ENCODE results near the gene POLDIP2. TPM values are rescaled to one million over a fixed set of nuclear protein-coding genes. Genes with fewer than 3 reads are reported as not detected.

The POLDIP2 gene
- total and polyA plus RNA-seq, 10 of the 15 experiments (the other 5 are each of a cell fraction or from before 2014, with no cell fraction given) = 22.8 to 196 (median 121) TPM

DNA sequence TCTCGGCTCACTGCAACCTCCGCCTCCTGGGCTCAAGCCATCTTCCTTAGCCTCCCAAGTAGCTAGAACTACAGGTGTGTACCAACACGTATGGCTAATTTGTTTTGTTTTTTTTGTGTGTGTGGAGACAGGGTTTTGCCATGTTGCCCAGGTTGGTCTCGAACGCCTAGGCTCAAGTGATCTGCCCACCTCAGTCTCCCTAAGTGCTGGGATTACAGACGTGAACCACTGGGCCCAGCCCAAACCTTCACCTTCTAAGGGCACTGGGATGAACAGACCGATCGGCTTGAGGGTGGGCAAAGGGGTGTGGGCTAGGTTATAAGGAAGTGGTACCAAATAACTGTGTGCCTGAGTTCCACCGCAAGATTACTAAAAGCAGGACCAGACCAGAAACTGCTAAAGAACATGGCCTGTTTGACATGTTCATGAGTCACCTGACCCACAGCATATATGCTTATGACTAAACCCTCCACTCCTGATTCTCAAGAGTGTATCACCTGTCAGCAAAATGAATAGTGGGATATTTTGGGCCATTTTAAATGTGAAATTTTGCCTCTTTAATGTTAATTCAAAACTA is 30.2 kb downstream of the POLDIP2 start (continued):
- no peak for TF ChIP-seq POLR2AphosphoS2 (IDR thresholded peaks at IDR 0.05; ENCODE audit: low read depth, low read length)
- TF ChIP-seq HDAC6 (IDR thresholded peaks at IDR 0.05; ENCODE audit: unreplicated experiment) = no peak
- TF ChIP-seq, protein P1, sequence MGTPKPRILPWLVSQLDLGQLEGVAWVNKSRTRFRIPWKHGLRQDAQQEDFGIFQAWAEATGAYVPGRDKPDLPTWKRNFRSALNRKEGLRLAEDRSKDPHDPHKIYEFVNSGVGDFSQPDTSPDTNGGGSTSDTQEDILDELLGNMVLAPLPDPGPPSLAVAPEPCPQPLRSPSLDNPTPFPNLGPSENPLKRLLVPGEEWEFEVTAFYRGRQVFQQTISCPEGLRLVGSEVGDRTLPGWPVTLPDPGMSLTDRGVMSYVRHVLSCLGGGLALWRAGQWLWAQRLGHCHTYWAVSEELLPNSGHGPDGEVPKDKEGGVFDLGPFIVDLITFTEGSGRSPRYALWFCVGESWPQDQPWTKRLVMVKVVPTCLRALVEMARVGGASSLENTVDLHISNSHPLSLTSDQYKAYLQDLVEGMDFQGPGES (IDR thresholded peaks at IDR 0.05) = no peak
- TF ChIP-seq ESRRA (IDR thresholded peaks at IDR 0.05; ENCODE audit: low read length) = no peak
- TF ChIP-seq KDM1A (IDR thresholded peaks at IDR 0.05; ENCODE audit: borderline replicate concordance) = no peak
- no peak for TF ChIP-seq NR2C2 (IDR thresholded peaks at IDR 0.05; ENCODE audit: borderline replicate concordance, control insufficient read depth, insufficient read length, low read depth)
- TF ChIP-seq MEF2B (IDR thresholded peaks at IDR 0.05; ENCODE audit: partially characterized antibody, poor library complexity, severe bottlenecking) = no peak
- no peak for TF ChIP-seq ZZZ3 (IDR thresholded peaks at IDR 0.05; ENCODE audit: control insufficient read depth, insufficient read length, low read depth)
- TF ChIP-seq CREB1 (IDR thresholded peaks at IDR 0.05; ENCODE audit: low read depth) = no peak
- TF ChIP-seq ZNF207 (IDR thresholded peaks at IDR 0.05; ENCODE audit: borderline replicate concordance) = no peak
- no peak for TF ChIP-seq NR2C1 (IDR thresholded peaks at IDR 0.05)
- TF ChIP-seq, protein P2, sequence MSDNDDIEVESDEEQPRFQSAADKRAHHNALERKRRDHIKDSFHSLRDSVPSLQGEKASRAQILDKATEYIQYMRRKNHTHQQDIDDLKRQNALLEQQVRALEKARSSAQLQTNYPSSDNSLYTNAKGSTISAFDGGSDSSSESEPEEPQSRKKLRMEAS (IDR thresholded peaks at IDR 0.05; ENCODE audit: low read depth, low read length) = no peak
- TF ChIP-seq BHLHE40 (IDR thresholded peaks at IDR 0.05; ENCODE audit: borderline replicate concordance in 1 of 2, low read depth in 2 of 2, low read length in 1 of 2) = peak; percentile 49 to 74; a peak in 2 of 4 replicates
- TF ChIP-seq RB1 (IDR thresholded peaks at IDR 0.05; ENCODE audit: borderline replicate concordance) = no peak
- 0 out of 2 replicates have a peak, but pooled peaks have one; percentile 31 for TF ChIP-seq NFIC (IDR thresholded peaks at IDR 0.05; ENCODE audit: low read depth, low read length)
- no peak for TF ChIP-seq ZNF592 (IDR thresholded peaks at IDR 0.05)
- no peak for TF ChIP-seq TCF7 (IDR thresholded peaks at IDR 0.05; ENCODE audit: borderline replicate concordance)
- TF ChIP-seq JUNB (IDR thresholded peaks at IDR 0.05) = peak; percentile 83
- TF ChIP-seq NFYA (IDR thresholded peaks at IDR 0.05; ENCODE audit: borderline replicate concordance, low read depth, low read length) = no peak
- no peak for TF ChIP-seq EGR1 (IDR thresholded peaks at IDR 0.05; ENCODE audit: borderline replicate concordance in 1 of 2, low read depth in 2 of 2, low read length in 2 of 2)
- TF ChIP-seq CBX5 (IDR thresholded peaks at IDR 0.05; ENCODE audit: low read depth) = no peak
- no peak for TF ChIP-seq RELA (IDR thresholded peaks at IDR 0.05; ENCODE audit: borderline replicate concordance, partially characterized antibody)
- no peak for TF ChIP-seq E2F8 (IDR thresholded peaks at IDR 0.05; ENCODE audit: low read depth, partially characterized antibody)

All from GM12878 (cell line).